Measurements from ENCODE around the gene CNTNAP4. TPM values are rescaled to one million over a fixed set of nuclear protein-coding genes. Genes with fewer than 3 reads are reported as not detected.

CNTNAP4 gene
- total RNA-seq, 2 experiments from 2014 or later = not detected

DNA sequence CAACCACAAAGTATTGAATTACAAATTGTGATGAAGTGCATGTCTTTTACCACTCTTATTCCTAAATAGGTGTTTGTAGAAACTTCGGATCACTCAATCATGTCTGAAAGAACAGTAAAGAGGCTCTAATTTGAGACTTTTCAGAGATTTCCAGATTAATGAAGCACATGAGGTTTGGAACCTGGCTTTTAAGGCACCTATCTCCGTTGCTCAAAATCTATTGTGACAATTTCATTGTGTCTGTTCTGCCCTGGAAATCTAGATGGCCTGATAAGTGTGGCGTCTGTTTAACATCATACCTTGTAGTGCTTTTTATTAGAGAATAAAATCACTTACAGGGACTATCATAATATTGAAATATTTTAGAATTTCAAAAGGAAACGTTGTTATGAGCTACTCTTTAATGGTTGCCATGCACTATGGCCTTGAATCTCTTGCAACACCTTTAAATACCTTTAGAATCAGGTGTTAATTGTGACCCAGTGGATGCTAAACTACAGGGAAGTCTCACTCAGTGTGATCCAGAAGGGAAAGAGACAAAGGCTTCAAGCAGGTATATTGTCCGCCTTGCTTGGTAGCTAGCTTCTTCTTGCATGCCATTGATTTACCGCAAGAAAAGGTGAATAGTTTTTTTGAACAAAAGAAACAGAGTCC is 210.3 kb downstream of the CNTNAP4 start:
- Mint-ChIP-seq H3K9me3 (peaks cover 3% of the 10 kb centered on the region), H3K27ac (no peak overlapping the region), H3K4me1 (ENCODE audit: low read depth) (no peaks in the 10 kb centered on the region), H3K4me3 (no peak overlapping the region), H3K36me3 (ENCODE audit: low read depth) (no peaks in the 10 kb centered on the region), H3K27me3 (no peaks in the 10 kb centered on the region)
- no peaks in the 10 kb centered on the region for H3K27me3 ChIP-seq (ENCODE audit: control insufficient read depth in 1 of 2, insufficient read depth in 2 of 2, low read length in 2 of 2)
- CTCF ChIA-PET = no interaction called here
- DNase-seq (no peak), ATAC-seq (ENCODE audit: poor library complexity) (no peak)
- peaks cover 0 to 4% of the 10 kb centered on the region in 2 experiments for H3K9me3 ChIP-seq (ENCODE audit: control insufficient read depth in 1 of 2, insufficient read depth in 1 of 2, low read length in 2 of 2)
- TF ChIP-seq CTCF (IDR thresholded peaks at IDR 0.05) = no peak
- intact Hi-C loops (cut with DNase I, micrococcal nuclease) = no loop called here
- POLR2A ChIA-PET = no interaction called here
- no peaks in the 10 kb centered on the region for H3K4me1 ChIP-seq (ENCODE audit: insufficient read depth, low read length)
- H3K36me3 ChIP-seq (ENCODE audit: insufficient read depth, low read length) = no peaks in the 10 kb centered on the region
- H3K27ac ChIP-seq (ENCODE audit: low read depth in 1 of 2, low read length in 2 of 2) = no peak overlapping the region
- no peak overlapping the region for H3K4me3 ChIP-seq (ENCODE audit: low read length)

GRCh38 chr16:76488065-76488417 is 210.8 kb downstream of the CNTNAP4 start:
- Histone ChIP-seq H3K36me3 (ENCODE audit: insufficient read depth, low read length) (no peaks in the 10 kb centered on the region), H3K27ac (ENCODE audit: low read depth in 1 of 2, low read length in 2 of 2) (no peak overlapping the region), H3K9me3 (ENCODE audit: control insufficient read depth in 1 of 2, insufficient read depth in 1 of 2, low read length in 2 of 2) (peaks cover 0 to 4% of the 10 kb centered on the region in 2 experiments), H3K4me3 (ENCODE audit: low read length) (no peak overlapping the region), H3K4me1 (ENCODE audit: insufficient read depth, low read length) (no peaks in the 10 kb centered on the region), H3K27me3 (ENCODE audit: control insufficient read depth in 1 of 2, insufficient read depth in 2 of 2, low read length in 2 of 2) (no peaks in the 10 kb centered on the region)
- Mint-ChIP-seq H3K4me1 (ENCODE audit: low read depth) (no peaks in the 10 kb centered on the region), H3K9me3 (peaks cover 5% of the 10 kb centered on the region), H3K36me3 (ENCODE audit: low read depth) (no peaks in the 10 kb centered on the region), H3K4me3 (no peak overlapping the region), H3K27ac (no peak overlapping the region), H3K27me3 (no peaks in the 10 kb centered on the region)
- DNase-seq = no peak
- CTCF ChIA-PET = no interaction called here
- TF ChIP-seq CTCF (IDR thresholded peaks at IDR 0.05) = no peak
- intact Hi-C loops (cut with DNase I, micrococcal nuclease) = no loop called here
- no peak for ATAC-seq (ENCODE audit: poor library complexity)
- POLR2A ChIA-PET = no interaction called here

DNA sequence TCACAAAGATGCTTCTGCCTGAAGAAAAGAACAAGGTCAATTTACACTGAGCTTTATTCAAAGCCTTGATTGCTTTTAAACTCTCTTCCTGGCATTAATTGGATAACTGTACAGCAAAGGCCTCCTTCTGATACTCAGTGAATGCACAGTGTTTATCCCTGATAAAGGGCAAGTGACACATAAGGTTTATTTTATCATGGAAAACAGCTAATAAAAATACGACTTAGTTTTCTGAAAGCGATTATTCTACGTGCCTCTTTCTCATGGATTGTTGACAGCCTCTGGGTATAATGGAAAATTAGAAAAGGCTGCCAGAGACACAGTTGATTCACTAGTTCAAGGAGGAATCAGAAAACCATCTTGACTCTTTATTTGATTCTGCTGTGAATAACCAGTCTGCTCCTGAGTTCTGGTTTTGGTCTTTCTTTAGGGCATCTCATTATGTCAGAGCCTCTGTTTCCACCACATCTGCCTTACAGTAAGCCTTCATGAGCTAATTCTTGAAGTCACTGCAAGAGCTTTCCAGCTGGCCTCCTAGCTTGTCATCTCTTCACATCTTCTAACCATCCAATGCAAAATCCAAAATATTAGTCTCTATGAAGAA is 212.9 kb downstream of the CNTNAP4 start:
- ChIA-PET POLR2A (no interaction called here), CTCF (no interaction called here)
- Histone ChIP-seq H3K9me3 (ENCODE audit: control insufficient read depth in 1 of 2, insufficient read depth in 1 of 2, low read length in 2 of 2) (peaks cover 0 to 2% of the 10 kb centered on the region in 2 experiments), H3K4me3 (ENCODE audit: low read length) (no peak overlapping the region), H3K4me1 (ENCODE audit: insufficient read depth, low read length) (no peaks in the 10 kb centered on the region), H3K27ac (ENCODE audit: low read depth in 1 of 2, low read length in 2 of 2) (no peak overlapping the region), H3K36me3 (ENCODE audit: insufficient read depth, low read length) (no peaks in the 10 kb centered on the region), H3K27me3 (ENCODE audit: control insufficient read depth in 1 of 2, insufficient read depth in 2 of 2, low read length in 2 of 2) (no peaks in the 10 kb centered on the region)
- Mint-ChIP-seq H3K27me3 (no peaks in the 10 kb centered on the region), H3K36me3 (ENCODE audit: low read depth) (no peaks in the 10 kb centered on the region), H3K4me1 (ENCODE audit: low read depth) (no peaks in the 10 kb centered on the region), H3K4me3 (no peak overlapping the region), H3K27ac (no peak overlapping the region), H3K9me3 (peaks cover 6% of the 10 kb centered on the region)
- no peak for DNase-seq
- no peak for ATAC-seq (ENCODE audit: poor library complexity)
- TF ChIP-seq CTCF (IDR thresholded peaks at IDR 0.05) = no peak
- intact Hi-C loops (cut with DNase I, micrococcal nuclease) = no loop called here
